PFSK-1 (cell line): Measurements from ENCODE around the gene CPNE6.

Experiments
- POLR2AphosphoS5 ChIP-seq: IDR thresholded peaks from 2 replicates; pipeline ENCODE4 v1.6.1; 2012; ENCODE audit warnings: low read depth, mild to moderate bottlenecking, control low read depth, low read length, moderate library complexity
- REST ChIP-seq, 2 experiments: IDR thresholded peaks; 2 replicates each; pipeline versions ENCODE4 v1.6.1 to v1.8.0; 2011 to 2012; ENCODE audit warnings: low read depth in 2 of 2, low read length in 2 of 2, control low read depth in 1 of 2, inconsistent platforms in 1 of 2, mild to moderate bottlenecking in 1 of 2, moderate library complexity in 1 of 2; ENCODE audit not compliant: insufficient read depth in 1 of 2
- SIN3A ChIP-seq: IDR thresholded peaks from 2 replicates; pipeline ENCODE4 v1.6.1; 2012; ENCODE audit warnings: mild to moderate bottlenecking, low read length, moderate library complexity, borderline replicate concordance; ENCODE audit not compliant: insufficient read depth
- TAF1 ChIP-seq: IDR thresholded peaks from 2 replicates; pipeline ENCODE4 v1.6.1; 2012; ENCODE audit warnings: low read length, control low read depth, borderline replicate concordance; ENCODE audit not compliant: insufficient read depth

GRCh38 chr14:24075485-24076301, 4.3 kb downstream of the CPNE6 start:
- TF ChIP-seq TAF1: no peak
- no peak for TF ChIP-seq SIN3A
- TF ChIP-seq REST (IDR thresholded peaks at IDR 0.05; ENCODE audit: insufficient read depth in 1 of 2, low read depth in 2 of 2, low read length in 2 of 2): no peak
- no peak for TF ChIP-seq POLR2AphosphoS5
